Stomach (tissue), 4 donors: ENCODE measurements around the gene USP35.

ENCODE experiments used
- POLR2AphosphoS5 ChIP-seq, 3 donors: sonication (generic); formaldehyde crosslinking; IDR thresholded peaks; one replicate each; pipeline ENCODE4 v1.6.1; 2016; ENCODE audit warnings: antibody characterized with exemption in 3 of 3
- TF ChIP-seq, protein P1 (sequence below), 7 experiments: fragments of 450-650 bp in 4 of 7; fragments of 200-600 bp in 3 of 7; sonication (generic) in 3 of 7; IDR thresholded peaks; one replicate each; pipeline ENCODE4 v1.5.1; 2016 to 2019; ENCODE audit warnings: antibody characterized with exemption in 7 of 7, control low read depth in 2 of 7, mild to moderate bottlenecking in 1 of 7

GRCh38 chr11:78199015-78199652 lies 10.4 kb downstream of the USP35 start:
- no peak for TF ChIP-seq POLR2AphosphoS5 (IDR thresholded peaks at IDR 0.05)
- TF ChIP-seq, protein P1, sequence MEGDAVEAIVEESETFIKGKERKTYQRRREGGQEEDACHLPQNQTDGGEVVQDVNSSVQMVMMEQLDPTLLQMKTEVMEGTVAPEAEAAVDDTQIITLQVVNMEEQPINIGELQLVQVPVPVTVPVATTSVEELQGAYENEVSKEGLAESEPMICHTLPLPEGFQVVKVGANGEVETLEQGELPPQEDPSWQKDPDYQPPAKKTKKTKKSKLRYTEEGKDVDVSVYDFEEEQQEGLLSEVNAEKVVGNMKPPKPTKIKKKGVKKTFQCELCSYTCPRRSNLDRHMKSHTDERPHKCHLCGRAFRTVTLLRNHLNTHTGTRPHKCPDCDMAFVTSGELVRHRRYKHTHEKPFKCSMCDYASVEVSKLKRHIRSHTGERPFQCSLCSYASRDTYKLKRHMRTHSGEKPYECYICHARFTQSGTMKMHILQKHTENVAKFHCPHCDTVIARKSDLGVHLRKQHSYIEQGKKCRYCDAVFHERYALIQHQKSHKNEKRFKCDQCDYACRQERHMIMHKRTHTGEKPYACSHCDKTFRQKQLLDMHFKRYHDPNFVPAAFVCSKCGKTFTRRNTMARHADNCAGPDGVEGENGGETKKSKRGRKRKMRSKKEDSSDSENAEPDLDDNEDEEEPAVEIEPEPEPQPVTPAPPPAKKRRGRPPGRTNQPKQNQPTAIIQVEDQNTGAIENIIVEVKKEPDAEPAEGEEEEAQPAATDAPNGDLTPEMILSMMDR (IDR thresholded peaks at IDR 0.05): no peak
